Ascending aorta (tissue), 2 donors: ENCODE results near the gene DYNLRB1. TPM values are rescaled to one million over a fixed set of nuclear protein-coding genes. Genes with fewer than 3 reads are reported as not detected.
"Not testable (repeated sequence)": the region's sequence is repeated elsewhere in the genome, so short reads cannot be mapped to it uniquely, and the experiment has no call there.

Source experiments
- DNase-seq, 2 donors: peaks; one replicate each; pipeline ENCODE4 v3.0.0-alpha.2; 2019; ENCODE audit warnings: low spot score in 2 of 2
- H3K27ac ChIP-seq, 2 donors: fragments of 200-600 bp; sonication (generic); one replicate each; pipeline ENCODE4 v1.5.1; 2016 to 2017; ENCODE audit warnings: mild to moderate bottlenecking in 1 of 2
- H3K27me3 ChIP-seq: fragments of 200-600 bp; sonication (generic); one replicate; pipeline ENCODE4 v1.5.1; 2017
- H3K36me3 ChIP-seq, 2 donors: fragments of 200-600 bp; sonication (generic); one replicate each; pipeline ENCODE4 v1.5.1; 2016
- H3K4me1 ChIP-seq, 2 donors: fragments of 200-600 bp; sonication (generic); one replicate each; pipeline ENCODE4 v1.5.1; 2016 to 2017; ENCODE audit warnings: mild to moderate bottlenecking in 1 of 2
- H3K4me3 ChIP-seq, 2 donors: fragments of 200-600 bp; sonication (generic); one replicate each; pipeline ENCODE4 v1.5.1; 2016 to 2017; ENCODE audit warnings: mild to moderate bottlenecking in 1 of 2
- H3K9me3 ChIP-seq, 2 donors: fragments of 200-600 bp; sonication (generic); one replicate each; pipeline ENCODE4 v1.5.1; 2016
- CTCF ChIP-seq, 3 experiments: fragments of 200-600 bp in 2 of 3; fragments of 450-650 bp in 1 of 3; sonication (generic) in 2 of 3; IDR thresholded peaks; one replicate each; pipeline ENCODE4 v1.5.1; 2016 to 2019; ENCODE audit warnings: antibody characterized with exemption in 3 of 3, mild to moderate bottlenecking in 1 of 3, moderate library complexity in 1 of 3
- intact Hi-C: fragments of 100-400 bp; cut with DNase I; formaldehyde crosslinking; loops from one replicate; pipeline ENCODE4 v1.15.1; 2023
- total RNA-seq: library from RNA; depleted of rRNA; stranded (reverse); fragments of >200 nt; gene quantifications from one replicate; pipeline ENCODE4 v1.1.0, GENCODE V29; 2016

Gene DYNLRB1
- total RNA-seq, 1 donor from 2014 or later, result 148 TPM

GRCh38 chr20:34493646-34494045, 22.6 kb upstream of the DYNLRB1 start:
- no peak overlapping the region for H3K27ac ChIP-seq
- intact Hi-C loops, result no loop called here
- peaks cover 0 to 11% of the 10 kb centered on the region in 2 donors for H3K9me3 ChIP-seq
- no peak for DNase-seq
- TF ChIP-seq CTCF (IDR thresholded peaks at IDR 0.05), result no peak
- no peak overlapping the region for H3K4me3 ChIP-seq
- H3K27me3 ChIP-seq, result no peaks in the 10 kb centered on the region
- peaks cover 52 to 78% of the 10 kb centered on the region in 2 donors for H3K36me3 ChIP-seq
- H3K4me1 ChIP-seq, result no peaks in the 10 kb centered on the region

- intact Hi-C loops, result no loop called here
- Histone ChIP-seq H3K4me3 (no peak overlapping the region), H3K27me3 (no peaks in the 10 kb centered on the region), H3K9me3 (peaks cover 0 to 11% of the 10 kb centered on the region in 2 donors), H3K36me3 (peaks cover 45 to 66% of the 10 kb centered on the region in 2 donors), H3K27ac (no peak overlapping the region), H3K4me1 (no peaks in the 10 kb centered on the region)
- TF ChIP-seq CTCF (IDR thresholded peaks at IDR 0.05), result no peak
- DNase-seq, result no peak
Observed at GRCh38 chr20:34495307-34495706, 20.9 kb upstream of the DYNLRB1 start.

GRCh38 chr20:34495916-34496315, 20.3 kb upstream of the DYNLRB1 start:
- no peak for TF ChIP-seq CTCF (IDR thresholded peaks at IDR 0.05)
- Histone ChIP-seq H3K4me3 (no peak overlapping the region), H3K27ac (no peak overlapping the region), H3K4me1 (no peaks in the 10 kb centered on the region), H3K36me3 (peaks cover 39 to 67% of the 10 kb centered on the region in 2 donors), H3K9me3 (peaks cover 0 to 17% of the 10 kb centered on the region in 2 donors), H3K27me3 (no peaks in the 10 kb centered on the region)
- intact Hi-C loops, result no loop called here
- no peak for DNase-seq

- intact Hi-C loops, H3K4me1 ChIP-seq, H3K27ac ChIP-seq, H3K27me3 ChIP-seq, DNase-seq, H3K4me3 ChIP-seq: not testable (repeated sequence)
- Histone ChIP-seq H3K36me3 (peaks cover 29 to 73% of the 10 kb centered on the region in 2 donors), H3K9me3 (peaks cover 0 to 21% of the 10 kb centered on the region in 2 donors)
Observed at GRCh38 chr20:34497596-34497995, 18.6 kb upstream of the DYNLRB1 start.

GRCh38 chr20:34500823-34501222, 15.4 kb upstream of the DYNLRB1 start:
- H3K36me3 ChIP-seq, result peaks cover 26 to 64% of the 10 kb centered on the region in 2 donors
- intact Hi-C loops, result no loop called here
- no peak for DNase-seq
- no peaks in the 10 kb centered on the region for H3K27me3 ChIP-seq
- no peaks in the 10 kb centered on the region for H3K4me1 ChIP-seq
- no peak overlapping the region for H3K4me3 ChIP-seq
- peaks cover 0 to 21% of the 10 kb centered on the region in 2 donors for H3K9me3 ChIP-seq
- no peak for TF ChIP-seq CTCF (IDR thresholded peaks at IDR 0.05)
- H3K27ac ChIP-seq, result no peak overlapping the region

GRCh38 chr20:34506480-34506879, 9.7 kb upstream of the DYNLRB1 start:
- no peaks in the 10 kb centered on the region for H3K9me3 ChIP-seq
- H3K27ac ChIP-seq, result no peak overlapping the region
- no peaks in the 10 kb centered on the region for H3K27me3 ChIP-seq
- TF ChIP-seq CTCF (IDR thresholded peaks at IDR 0.05), result no peak
- intact Hi-C loops, result no loop called here
- peaks cover 34 to 47% of the 10 kb centered on the region in 2 donors for H3K36me3 ChIP-seq
- no peaks in the 10 kb centered on the region for H3K4me1 ChIP-seq
- DNase-seq, result no peak
- no peak overlapping the region for H3K4me3 ChIP-seq
